IMR-90 (cell line): ENCODE measurements around the gene KCNIP1. TPM values are rescaled to one million over a fixed set of nuclear protein-coding genes. Genes with fewer than 3 reads are reported as not detected.

Source experiments
- ATAC-seq: fragments of 200-7000 bp; cut with Tn5 transposase; 2 replicates; pipeline ENCODE4 v1.9.1; 2020; ENCODE audit warnings: low read depth, mild to moderate bottlenecking, moderate library complexity
- BruUV-seq: library from RNA; stranded (reverse); fragments of 400-500 nt; replicated peaks from 2 replicates; lab custom pipeline; 2021; lab: Mats Ljungman, UMichigan
- CTCF ChIA-PET: fragments of 300-600 bp; formaldehyde crosslinking; extraction: SDS; loops from one replicate; lab custom pipeline; 2021; ENCODE audit warnings: antibody characterized with exemption; lab: Yijun Ruan, JAX
- POLR2A ChIA-PET: fragments of 300-600 bp; sonication (Branson Sonifier 250); formaldehyde crosslinking; loops from one replicate; lab custom pipeline; 2022; ENCODE audit warnings: antibody characterized with exemption; ENCODE audit not compliant: unreplicated experiment; lab: Charles Lee
- DNase-seq: peaks from one replicate; pipeline ENCODE4 v3.0.0; 2013
- H2AFZ ChIP-seq: replicated peaks from 2 replicates; pipeline ENCODE3; 2013; ENCODE audit warnings: low read length, mild to moderate bottlenecking; ENCODE audit not compliant: poor library complexity
- H2AK5ac ChIP-seq: 2 replicates; pipeline ENCODE4 v1.6.1; 2013; ENCODE audit warnings: low read depth, low read length, inconsistent platforms
- H2AK9ac ChIP-seq: replicated peaks from 2 replicates; pipeline ENCODE3; 2013; ENCODE audit warnings: mild to moderate bottlenecking, low read depth, low read length, moderate library complexity; ENCODE audit not compliant: poor library complexity
- H2BK120ac ChIP-seq: 2 replicates; pipeline ENCODE4 v1.6.1; 2013; ENCODE audit warnings: low read depth, low read length, inconsistent platforms
- H2BK15ac ChIP-seq: 3 replicates; pipeline ENCODE4 v1.6.1; 2013; ENCODE audit warnings: low read depth, low read length, inconsistent platforms
- H2BK20ac ChIP-seq: 2 replicates; pipeline ENCODE4 v1.6.1; 2013; ENCODE audit warnings: low read depth, mild to moderate bottlenecking, inconsistent platforms, low read length, moderate library complexity
- H2BK5ac ChIP-seq: 2 replicates; pipeline ENCODE4 v1.6.1; 2013; ENCODE audit warnings: mild to moderate bottlenecking, low read depth, low read length, inconsistent platforms; ENCODE audit not compliant: poor library complexity, severe bottlenecking
- H3K14ac ChIP-seq: replicated peaks from 2 replicates; pipeline ENCODE4 v1.6.1; 2013; ENCODE audit warnings: low read depth, low read length, inconsistent platforms
- H3K18ac ChIP-seq: 2 replicates; pipeline ENCODE4 v1.6.1; 2013; ENCODE audit warnings: low read depth, low read length, control low read depth
- H3K23ac ChIP-seq: 2 replicates; pipeline ENCODE4 v1.6.1; 2013; ENCODE audit warnings: low read depth, low read length, inconsistent platforms
- H3K27ac ChIP-seq: 2 replicates; pipeline ENCODE4 v1.5.1; 2013; ENCODE audit warnings: mild to moderate bottlenecking, control low read depth, low read length; ENCODE audit not compliant: insufficient read depth
- H3K27me3 ChIP-seq: 2 replicates; pipeline ENCODE4 v1.6.1; 2013; ENCODE audit warnings: low read length; ENCODE audit not compliant: control insufficient read depth, insufficient read depth
- H3K36me3 ChIP-seq: 2 replicates; pipeline ENCODE4 v1.6.1; 2013; ENCODE audit warnings: low read length, mixed read lengths; ENCODE audit not compliant: control insufficient read depth, insufficient read depth
- H3K4ac ChIP-seq: 2 replicates; pipeline ENCODE4 v1.6.1; 2013; ENCODE audit warnings: low read depth, low read length, inconsistent platforms
- H3K4me1 ChIP-seq: 2 replicates; pipeline ENCODE4 v1.6.1; 2013; ENCODE audit warnings: low read length, mixed read lengths; ENCODE audit not compliant: control insufficient read depth, insufficient read depth
- H3K4me2 ChIP-seq: 2 replicates; pipeline ENCODE4 v1.6.1; 2013; ENCODE audit warnings: low read depth, mild to moderate bottlenecking, control low read depth, low read length, moderate library complexity
- H3K4me3 ChIP-seq: 2 replicates; pipeline ENCODE4 v1.5.1; 2013; ENCODE audit warnings: low read depth, mild to moderate bottlenecking, control low read depth, low read length, moderate library complexity; ENCODE audit not compliant: insufficient read depth
- H3K56ac ChIP-seq: 2 replicates; pipeline ENCODE4 v1.6.1; 2013; ENCODE audit warnings: low read length, inconsistent platforms; ENCODE audit not compliant: insufficient read depth; ENCODE audit errors: extremely low read depth
- H3K79me1 ChIP-seq, 2 experiments: 2 replicates each; pipeline ENCODE4 v1.6.1; 2013; ENCODE audit warnings: low read length in 2 of 2, inconsistent platforms in 1 of 2, low read depth in 1 of 2
- H3K9ac ChIP-seq: 2 replicates; pipeline ENCODE4 v1.6.1; 2013; ENCODE audit warnings: low read depth, low read length, control low read depth
- H3K9me1 ChIP-seq: 2 replicates; pipeline ENCODE4 v1.6.1; 2013; ENCODE audit warnings: low read length, inconsistent platforms; ENCODE audit not compliant: insufficient read depth
- H3K9me3 ChIP-seq: 2 replicates; pipeline ENCODE4 v1.6.1; 2013; ENCODE audit warnings: low read length; ENCODE audit not compliant: control insufficient read depth, insufficient read depth
- H4K20me1 ChIP-seq: 2 replicates; pipeline ENCODE4 v1.6.1; 2013; ENCODE audit warnings: low read length, inconsistent platforms; ENCODE audit not compliant: insufficient read depth
- H4K5ac ChIP-seq: 2 replicates; pipeline ENCODE4 v1.6.1; 2013; ENCODE audit warnings: mild to moderate bottlenecking, low read depth, low read length, control low read depth
- H4K8ac ChIP-seq, 2 experiments: 2 replicates each; pipeline ENCODE4 v1.6.1; 2013; ENCODE audit warnings: low read depth in 2 of 2, low read length in 2 of 2, control low read depth in 1 of 2, inconsistent platforms in 1 of 2
- H4K91ac ChIP-seq: 2 replicates; pipeline ENCODE4 v1.6.1; 2013; ENCODE audit warnings: low read depth, low read length, inconsistent platforms; ENCODE audit not compliant: insufficient read depth
- BHLHE40 ChIP-seq: fragments of 150-350 bp; IDR thresholded peaks from 2 replicates; pipeline ENCODE4 v1.6.1; 2016; ENCODE audit warnings: mild to moderate bottlenecking, low read depth, low read length
- CEBPB ChIP-seq: IDR thresholded peaks from 2 replicates; pipeline ENCODE4 v1.6.1; 2012; ENCODE audit warnings: low read depth, low read length, improper control_type of control experiment
- CHD1 ChIP-seq: IDR thresholded peaks from 2 replicates; pipeline ENCODE4 v1.6.1; 2012; ENCODE audit warnings: low read depth, low read length, improper control_type of control experiment
- MAZ ChIP-seq: IDR thresholded peaks from 2 replicates; pipeline ENCODE4 v1.6.1; 2012; ENCODE audit warnings: low read depth, mild to moderate bottlenecking, low read length, improper control_type of control experiment, moderate library complexity, borderline replicate concordance
- NFE2L2 ChIP-seq: fragments of 150-350 bp; IDR thresholded peaks from 2 replicates; pipeline ENCODE4 v1.6.1; 2016; ENCODE audit warnings: low read depth, mild to moderate bottlenecking, low read length
- RAD21 ChIP-seq: IDR thresholded peaks from 2 replicates; pipeline ENCODE4 v1.6.1; 2012; ENCODE audit warnings: low read length, improper control_type of control experiment
- RFX5 ChIP-seq: IDR thresholded peaks from 2 replicates; pipeline ENCODE4 v1.8.0; 2012; ENCODE audit warnings: low read depth, mild to moderate bottlenecking, low read length, moderate library complexity
- SMC3 ChIP-seq: fragments of 150-350 bp; IDR thresholded peaks from 2 replicates; pipeline ENCODE4 v1.6.1; 2016; ENCODE audit warnings: low read depth, mild to moderate bottlenecking, antibody characterized with exemption, low read length, moderate library complexity
- WGBS, 2 experiments: methylation state at CpG; one replicate each; pipeline versions ENCODE4 v1.1.5 to v1.1.7; 2013; ENCODE audit warnings: missing lambda C conversion rate in 2 of 2; ENCODE audit not compliant: insufficient read length in 1 of 2; ENCODE audit errors: extremely low coverage in 2 of 2; 5-methylcytosine and 5-hydroxymethylcytosine counted together
- dilution Hi-C: fragments of 300-500 bp; cut with HindIII; formaldehyde crosslinking; loops from one replicate; pipeline ENCODE4 v1.14.3; 2018; ENCODE audit warnings: low sequenced_read_pairs; ENCODE audit not compliant: unreplicated experiment
- in situ Hi-C: fragments of 300-500 bp; cut with MboI; formaldehyde crosslinking; loops from 3 replicates; pipeline ENCODE4 v1.14.3; 2019; ENCODE audit warnings: low sequenced_read_pairs, inconsistent platforms, mixed read lengths
- intact Hi-C: fragments of 100-400 bp; cut with micrococcal nuclease; formaldehyde crosslinking; loops from 2 replicates; pipeline ENCODE4 v1.10.0; 2022
- polyA plus RNA-seq, 3 experiments: library from polyadenylated mRNA; depleted of rRNA; stranded (reverse); fragments of >200 nt; gene quantifications; 2 replicates each; pipeline ENCODE4 v1.2.3, GENCODE V29; 2012; ENCODE audit warnings: low replicate concordance in 1 of 3
- total RNA-seq: library from RNA; depleted of rRNA; stranded (reverse); fragments of >200 nt; gene quantifications from 2 replicates; pipeline ENCODE4 v1.2.3, GENCODE V29; 2012
- TF ChIP-seq, protein P1 (sequence below): fragments of 150-350 bp; IDR thresholded peaks from 2 replicates; pipeline ENCODE4 v1.6.1; 2016; ENCODE audit warnings: low read depth, mild to moderate bottlenecking, low read length, moderate library complexity, borderline replicate concordance
- TF ChIP-seq, protein P2 (sequence below): fragments of 150-350 bp; IDR thresholded peaks from 2 replicates; pipeline ENCODE4 v1.6.1; 2017; ENCODE audit warnings: mild to moderate bottlenecking, antibody characterized with exemption, low read length, low read depth

Gene KCNIP1
- total and polyA plus RNA-seq, 2 of the 4 experiments (the other 2 are of a cell fraction): not detected

DNA sequence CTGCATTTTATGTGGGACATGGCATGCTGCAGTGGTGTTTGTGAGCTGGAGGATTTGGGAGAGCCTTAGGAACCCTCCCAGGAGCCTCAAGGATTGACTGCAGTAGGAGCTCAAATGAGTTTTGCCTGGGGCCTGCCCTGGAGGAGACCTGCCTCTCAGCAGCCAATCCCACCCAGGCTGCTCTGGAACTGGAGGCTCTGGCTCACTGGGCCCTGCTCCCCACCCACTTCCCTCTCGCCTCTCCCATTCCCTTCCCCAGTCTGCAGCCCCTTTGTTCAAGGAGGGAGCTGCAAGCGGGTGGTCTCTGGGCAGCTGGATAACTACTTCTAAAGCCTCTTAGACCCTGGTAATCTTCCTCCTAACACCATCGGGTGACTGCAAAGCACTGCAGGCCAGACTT lies 24.2 kb downstream of the KCNIP1 start:
- H3K9ac ChIP-seq: no peak overlapping the region
- no peak overlapping the region for H4K91ac ChIP-seq
- DNase-seq (no peak), ATAC-seq (no peak)
- H2BK15ac ChIP-seq: no peak overlapping the region
- H3K23ac ChIP-seq: no peak overlapping the region
- H3K4me1 ChIP-seq: no peaks in the 10 kb centered on the region
- H4K5ac ChIP-seq: no peak overlapping the region
- H3K27me3 ChIP-seq: no peaks in the 10 kb centered on the region; the same call in 1 of the 2 replicates
- no peak overlapping the region for H2AFZ ChIP-seq
- POLR2A ChIA-PET: no interaction called here
- H3K14ac ChIP-seq: no peak overlapping the region
- H4K20me1 ChIP-seq: no peaks in the 10 kb centered on the region
- no peak overlapping the region for H3K56ac ChIP-seq
- H4K8ac ChIP-seq: no peak overlapping the region
- H2BK5ac ChIP-seq: no peak overlapping the region
- no peaks in the 10 kb centered on the region for H3K79me1 ChIP-seq
- H3K4ac ChIP-seq: no peak overlapping the region
- no peak overlapping the region for H3K18ac ChIP-seq
- no peak overlapping the region for H3K4me3 ChIP-seq
- no TSS peak for BruUV-seq
- no peaks in the 10 kb centered on the region for H3K9me1 ChIP-seq
- TF ChIP-seq, protein P1, sequence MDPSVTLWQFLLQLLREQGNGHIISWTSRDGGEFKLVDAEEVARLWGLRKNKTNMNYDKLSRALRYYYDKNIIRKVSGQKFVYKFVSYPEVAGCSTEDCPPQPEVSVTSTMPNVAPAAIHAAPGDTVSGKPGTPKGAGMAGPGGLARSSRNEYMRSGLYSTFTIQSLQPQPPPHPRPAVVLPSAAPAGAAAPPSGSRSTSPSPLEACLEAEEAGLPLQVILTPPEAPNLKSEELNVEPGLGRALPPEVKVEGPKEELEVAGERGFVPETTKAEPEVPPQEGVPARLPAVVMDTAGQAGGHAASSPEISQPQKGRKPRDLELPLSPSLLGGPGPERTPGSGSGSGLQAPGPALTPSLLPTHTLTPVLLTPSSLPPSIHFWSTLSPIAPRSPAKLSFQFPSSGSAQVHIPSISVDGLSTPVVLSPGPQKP: no peak
- TF ChIP-seq CEBPB (no peak), BHLHE40 (no peak), RAD21 (no peak), NFE2L2 (no peak), MAZ (no peak), RFX5 (no peak), SMC3 (no peak), CHD1 (no peak)
- TF ChIP-seq, protein P2, sequence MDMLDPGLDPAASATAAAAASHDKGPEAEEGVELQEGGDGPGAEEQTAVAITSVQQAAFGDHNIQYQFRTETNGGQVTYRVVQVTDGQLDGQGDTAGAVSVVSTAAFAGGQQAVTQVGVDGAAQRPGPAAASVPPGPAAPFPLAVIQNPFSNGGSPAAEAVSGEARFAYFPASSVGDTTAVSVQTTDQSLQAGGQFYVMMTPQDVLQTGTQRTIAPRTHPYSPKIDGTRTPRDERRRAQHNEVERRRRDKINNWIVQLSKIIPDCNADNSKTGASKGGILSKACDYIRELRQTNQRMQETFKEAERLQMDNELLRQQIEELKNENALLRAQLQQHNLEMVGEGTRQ: no peak
- H2BK20ac ChIP-seq: no peak overlapping the region
- no CpG with 5 or more reads among the region's 3 CpGs for WGBS, 2 experiments
- CTCF ChIA-PET: no interaction called here
- no peaks in the 10 kb centered on the region for H3K9me3 ChIP-seq
- no peak overlapping the region for H3K27ac ChIP-seq
- no peak overlapping the region for H2AK9ac ChIP-seq
- intact Hi-C loops: no loop called here
- H3K4me2 ChIP-seq: no peak overlapping the region
- dilution Hi-C loops: no loop called here
- no peak overlapping the region for H2BK120ac ChIP-seq
- in situ Hi-C loops: no loop called here
- H2AK5ac ChIP-seq: no peak overlapping the region
- H3K36me3 ChIP-seq: no peaks in the 10 kb centered on the region
